H1 (cell line): ENCODE data around the gene RFX3.

Experiments used
- CREB1 ChIP-seq: IDR thresholded peaks from 2 replicates; pipeline ENCODE4 v1.6.1; 2012; ENCODE audit warnings: inconsistent platforms
- HDAC6 ChIP-seq: IDR thresholded peaks from one replicate; pipeline ENCODE4 v1.7.1; 2012; ENCODE audit warnings: low read depth, mild to moderate bottlenecking, inconsistent platforms, low read length, moderate library complexity
- RFX5 ChIP-seq: IDR thresholded peaks from 2 replicates; pipeline ENCODE4 v1.6.1; 2011; ENCODE audit warnings: low read depth, low read length, improper control_type of control experiment, borderline replicate concordance
- SIN3A ChIP-seq, 2 experiments: IDR thresholded peaks in 1 of 2; conservative IDR thresholded peaks in 1 of 2; 2 replicates each; pipeline ENCODE4 v1.6.1; 2011 to 2012; ENCODE audit warnings: low read length in 2 of 2, improper control_type of control experiment in 1 of 2, low read depth in 1 of 2, mild to moderate bottlenecking in 1 of 2
- TF ChIP-seq, protein P1 (sequence below): IDR thresholded peaks from 2 replicates; pipeline ENCODE4 v1.6.1; 2011; ENCODE audit warnings: low read depth, mild to moderate bottlenecking, low read length; ENCODE audit not compliant: insufficient read depth
- TF ChIP-seq, protein P2 (sequence below): IDR thresholded peaks from 2 replicates; pipeline ENCODE4 v1.6.1; 2011; ENCODE audit warnings: low read length, improper control_type of control experiment
- TF ChIP-seq, protein P3 (sequence below), 3 experiments: IDR thresholded peaks; 1 replicate in 2 of 3; 2 replicates in 1 of 3; pipeline versions ENCODE4 v1.5.1 to v1.6.1; 2011; ENCODE audit warnings: low read length in 3 of 3, mild to moderate bottlenecking in 3 of 3, inconsistent platforms in 2 of 3, low read depth in 1 of 3, moderate library complexity in 1 of 3; ENCODE audit not compliant: insufficient read depth in 1 of 3; ENCODE audit errors: control extremely low read depth in 1 of 3

DNA sequence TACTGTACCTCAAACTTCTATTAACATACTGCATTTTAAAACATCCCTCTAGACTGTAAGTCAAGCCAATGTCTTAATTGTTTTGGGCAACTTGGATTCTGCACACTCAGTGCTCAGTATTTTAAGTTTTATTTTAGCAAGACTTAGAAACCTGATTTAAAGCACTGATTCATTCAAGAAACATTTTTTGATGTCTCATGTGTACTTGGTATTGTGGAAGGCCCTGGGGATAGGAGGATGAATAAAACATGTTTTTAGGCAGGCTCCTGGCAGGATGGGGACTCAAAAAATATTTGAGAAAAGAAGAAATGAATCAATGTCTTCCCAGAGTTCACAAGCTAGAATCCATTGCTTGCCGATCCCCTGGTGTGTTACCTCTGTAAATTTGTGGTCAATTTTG lies 347.9 kb downstream of the RFX3 start:
- TF ChIP-seq RFX5 (no peak), SIN3A (conservative IDR thresholded peaks at IDR 0.05 in 1 of 2, IDR thresholded peaks at IDR 0.05 in 1 of 2; ENCODE audit: low read depth in 1 of 2, low read length in 2 of 2) (no peak), CREB1 (no peak), HDAC6 (no peak)
- TF ChIP-seq, protein P1, sequence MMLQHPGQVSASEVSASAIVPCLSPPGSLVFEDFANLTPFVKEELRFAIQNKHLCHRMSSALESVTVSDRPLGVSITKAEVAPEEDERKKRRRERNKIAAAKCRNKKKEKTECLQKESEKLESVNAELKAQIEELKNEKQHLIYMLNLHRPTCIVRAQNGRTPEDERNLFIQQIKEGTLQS, result no peak
- TF ChIP-seq, protein P2, sequence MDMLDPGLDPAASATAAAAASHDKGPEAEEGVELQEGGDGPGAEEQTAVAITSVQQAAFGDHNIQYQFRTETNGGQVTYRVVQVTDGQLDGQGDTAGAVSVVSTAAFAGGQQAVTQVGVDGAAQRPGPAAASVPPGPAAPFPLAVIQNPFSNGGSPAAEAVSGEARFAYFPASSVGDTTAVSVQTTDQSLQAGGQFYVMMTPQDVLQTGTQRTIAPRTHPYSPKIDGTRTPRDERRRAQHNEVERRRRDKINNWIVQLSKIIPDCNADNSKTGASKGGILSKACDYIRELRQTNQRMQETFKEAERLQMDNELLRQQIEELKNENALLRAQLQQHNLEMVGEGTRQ, result no peak
- TF ChIP-seq, protein P3, sequence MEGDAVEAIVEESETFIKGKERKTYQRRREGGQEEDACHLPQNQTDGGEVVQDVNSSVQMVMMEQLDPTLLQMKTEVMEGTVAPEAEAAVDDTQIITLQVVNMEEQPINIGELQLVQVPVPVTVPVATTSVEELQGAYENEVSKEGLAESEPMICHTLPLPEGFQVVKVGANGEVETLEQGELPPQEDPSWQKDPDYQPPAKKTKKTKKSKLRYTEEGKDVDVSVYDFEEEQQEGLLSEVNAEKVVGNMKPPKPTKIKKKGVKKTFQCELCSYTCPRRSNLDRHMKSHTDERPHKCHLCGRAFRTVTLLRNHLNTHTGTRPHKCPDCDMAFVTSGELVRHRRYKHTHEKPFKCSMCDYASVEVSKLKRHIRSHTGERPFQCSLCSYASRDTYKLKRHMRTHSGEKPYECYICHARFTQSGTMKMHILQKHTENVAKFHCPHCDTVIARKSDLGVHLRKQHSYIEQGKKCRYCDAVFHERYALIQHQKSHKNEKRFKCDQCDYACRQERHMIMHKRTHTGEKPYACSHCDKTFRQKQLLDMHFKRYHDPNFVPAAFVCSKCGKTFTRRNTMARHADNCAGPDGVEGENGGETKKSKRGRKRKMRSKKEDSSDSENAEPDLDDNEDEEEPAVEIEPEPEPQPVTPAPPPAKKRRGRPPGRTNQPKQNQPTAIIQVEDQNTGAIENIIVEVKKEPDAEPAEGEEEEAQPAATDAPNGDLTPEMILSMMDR (IDR thresholded peaks at IDR 0.05; ENCODE audit: control extremely low read depth in 1 of 3, insufficient read depth in 1 of 3, low read depth in 1 of 3, low read length in 3 of 3), result no peak
